Thyroid gland (tissue), 4 donors: Measurements from ENCODE around the gene LSM5.

ENCODE experiments used
- CTCF ChIP-seq, 6 experiments: fragments of 200-600 bp in 3 of 6; fragments of 450-650 bp in 3 of 6; sonication (generic) in 3 of 6; IDR thresholded peaks; one replicate each; pipeline ENCODE4 v1.5.1; 2016 to 2019; ENCODE audit warnings: antibody characterized with exemption in 6 of 6, mild to moderate bottlenecking in 2 of 6, inconsistent platforms in 1 of 6, moderate library complexity in 1 of 6
- POLR2A ChIP-seq, 2 donors: fragments of 450-650 bp; IDR thresholded peaks; one replicate each; pipeline ENCODE4 v1.6.1; 2017; ENCODE audit warnings: antibody characterized with exemption in 2 of 2, mild to moderate bottlenecking in 2 of 2, moderate library complexity in 1 of 2

DNA sequence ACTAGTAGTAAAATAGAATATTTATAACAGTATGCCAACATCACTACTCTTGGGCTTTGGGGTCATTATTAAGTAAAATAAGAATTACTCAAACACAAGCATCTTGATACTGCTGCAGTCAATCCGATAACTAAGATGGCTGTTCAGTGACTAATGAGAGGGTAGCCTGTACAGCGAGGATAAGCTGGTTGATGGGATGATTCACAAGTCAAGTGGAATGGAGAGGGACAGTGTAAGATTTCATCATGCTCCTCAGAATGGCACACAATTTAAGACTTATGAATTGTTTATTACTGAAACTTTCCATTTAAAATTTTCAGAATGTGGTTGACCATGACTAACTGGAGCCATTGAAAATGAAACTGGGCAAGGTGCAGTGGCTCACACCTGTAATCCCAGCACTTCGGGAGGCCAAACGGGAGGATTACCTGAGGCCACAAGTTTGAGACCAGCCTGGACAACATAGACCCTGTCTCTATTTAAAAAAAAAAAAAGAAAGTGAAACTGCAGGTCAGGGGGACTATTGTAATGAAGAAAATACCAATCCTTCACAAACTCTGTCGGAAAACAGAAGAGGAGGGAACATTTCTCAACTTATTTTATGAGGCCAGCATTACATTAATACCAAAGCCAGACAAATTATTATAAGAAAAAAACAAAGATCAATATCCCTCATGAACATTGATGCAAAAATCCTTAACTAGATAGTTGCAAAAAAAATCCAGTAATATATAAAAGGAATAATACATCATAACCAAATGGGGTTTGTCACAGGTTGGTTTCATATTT, 16.3 kb upstream of the LSM5 start:
- TF ChIP-seq CTCF (IDR thresholded peaks at IDR 0.05), result no peak
- TF ChIP-seq POLR2A (IDR thresholded peaks at IDR 0.05), result no peak
